ENCODE measurements around the gene TOM1L2.

TOM1L2 gene

GRCh38 chr17:17950347-17950746 is 21.9 kb downstream of the TOM1L2 start:
- no peak for DNase-seq (ENCODE audit: low read depth)
- TF ChIP-seq CTCF (IDR thresholded peaks at IDR 0.05; ENCODE audit: insufficient read depth, low read depth, low read length, missing control alignments) = no peak
- H3K4me3 ChIP-seq (ENCODE audit: low read depth, low read length) = no peak overlapping the region

- DNase-seq (ENCODE audit: low read depth) = no peak
- no peak for TF ChIP-seq CTCF (IDR thresholded peaks at IDR 0.05; ENCODE audit: insufficient read depth, low read depth, low read length, missing control alignments)
- no peak overlapping the region for H3K4me3 ChIP-seq (ENCODE audit: low read depth, low read length)
Observed at GRCh38 chr17:17947966-17948365, 24.2 kb downstream of the TOM1L2 start.

GRCh38 chr17:17947309-17947708 is 24.9 kb downstream of the TOM1L2 start:
- DNase-seq (ENCODE audit: low read depth) = no peak
- TF ChIP-seq CTCF (IDR thresholded peaks at IDR 0.05; ENCODE audit: insufficient read depth, low read depth, low read length, missing control alignments) = no peak
- H3K4me3 ChIP-seq (ENCODE audit: low read depth, low read length) = no peak overlapping the region

- no peak for DNase-seq (ENCODE audit: low read depth)
- H3K4me3 ChIP-seq (ENCODE audit: low read depth, low read length) = no peak overlapping the region
- TF ChIP-seq CTCF (IDR thresholded peaks at IDR 0.05; ENCODE audit: insufficient read depth, low read depth, low read length, missing control alignments) = no peak
Observed at GRCh38 chr17:17946093-17946492, 26.1 kb downstream of the TOM1L2 start.

- no peak for TF ChIP-seq CTCF (IDR thresholded peaks at IDR 0.05; ENCODE audit: insufficient read depth, low read depth, low read length, missing control alignments)
- no peak overlapping the region for H3K4me3 ChIP-seq (ENCODE audit: low read depth, low read length)
- no peak for DNase-seq (ENCODE audit: low read depth)
Observed at GRCh38 chr17:17944743-17945142, 27.5 kb downstream of the TOM1L2 start.

GRCh38 chr17:17944242-17944641 is 28.0 kb downstream of the TOM1L2 start:
- DNase-seq (ENCODE audit: low read depth) = no peak
- no peak for TF ChIP-seq CTCF (IDR thresholded peaks at IDR 0.05; ENCODE audit: insufficient read depth, low read depth, low read length, missing control alignments)
- H3K4me3 ChIP-seq (ENCODE audit: low read depth, low read length) = no peak overlapping the region

- no peak for DNase-seq (ENCODE audit: low read depth)
- H3K4me3 ChIP-seq (ENCODE audit: low read depth, low read length) = no peak overlapping the region
- no peak for TF ChIP-seq CTCF (IDR thresholded peaks at IDR 0.05; ENCODE audit: insufficient read depth, low read depth, low read length, missing control alignments)
Observed at GRCh38 chr17:17943281-17943984, 28.8 kb downstream of the TOM1L2 start.
